H9 (cell line): ENCODE results near the gene SERTAD2. TPM values are rescaled to one million over a fixed set of nuclear protein-coding genes. Genes with fewer than 3 reads are reported as not detected.

ENCODE experiments used
- DNase-seq: peaks from one replicate; pipeline ENCODE4 v3.0.0-alpha.2; 2017
- H2AFZ ChIP-seq: one replicate; pipeline ENCODE4 v1.6.1; 2013; ENCODE audit warnings: mild to moderate bottlenecking, low read length, control low read depth, moderate library complexity
- H2AK5ac ChIP-seq: 2 replicates; pipeline ENCODE4 v1.6.1; 2013; ENCODE audit warnings: low read length, control low read depth, mixed read lengths; ENCODE audit not compliant: insufficient read length
- H2BK120ac ChIP-seq: one replicate; pipeline ENCODE4 v1.6.1; 2013; ENCODE audit warnings: low read depth, mild to moderate bottlenecking, low read length, control low read depth, inconsistent platforms; ENCODE audit not compliant: poor library complexity, severe bottlenecking
- H2BK12ac ChIP-seq: 2 replicates; pipeline ENCODE4 v1.6.1; 2013; ENCODE audit warnings: low read length, control low read depth, mixed read lengths, low read depth; ENCODE audit not compliant: insufficient read length
- H2BK15ac ChIP-seq: 2 replicates; pipeline ENCODE4 v1.6.1; 2013; ENCODE audit warnings: low read depth, low read length, control low read depth
- H2BK20ac ChIP-seq: one replicate; pipeline ENCODE4 v1.6.1; 2013; ENCODE audit warnings: low read depth, mild to moderate bottlenecking, low read length, control low read depth, inconsistent platforms; ENCODE audit not compliant: poor library complexity, severe bottlenecking
- H2BK5ac ChIP-seq: 2 replicates; pipeline ENCODE4 v1.6.1; 2013; ENCODE audit warnings: low read length, control low read depth, mixed read lengths; ENCODE audit not compliant: insufficient read length
- H3K14ac ChIP-seq: 2 replicates; pipeline ENCODE4 v1.6.1; 2013; ENCODE audit warnings: low read length, control low read depth; ENCODE audit not compliant: insufficient read depth
- H3K18ac ChIP-seq: 2 replicates; pipeline ENCODE4 v1.6.1; 2013; ENCODE audit warnings: low read depth, mild to moderate bottlenecking, mixed read lengths, low read length, control low read depth; ENCODE audit not compliant: insufficient read length
- H3K23ac ChIP-seq: 2 replicates; pipeline ENCODE4 v1.6.1; 2013; ENCODE audit warnings: low read length, control low read depth, mixed read lengths, low read depth; ENCODE audit not compliant: insufficient read length
- H3K23me2 ChIP-seq: 2 replicates; pipeline ENCODE4 v1.6.1; 2013; ENCODE audit warnings: low read depth, mild to moderate bottlenecking, mixed read lengths, low read length, control low read depth; ENCODE audit not compliant: insufficient read length, poor library complexity, severe bottlenecking
- H3K27ac ChIP-seq: 2 replicates; pipeline ENCODE4 v1.5.1; 2013; ENCODE audit warnings: low read length, control low read depth, mixed read lengths, low read depth; ENCODE audit not compliant: insufficient read length
- H3K27me3 ChIP-seq: 2 replicates; pipeline ENCODE4 v1.6.1; 2013; ENCODE audit warnings: low read length, control low read depth, inconsistent platforms; ENCODE audit not compliant: insufficient read depth
- H3K4ac ChIP-seq: 2 replicates; pipeline ENCODE4 v1.6.1; 2013; ENCODE audit warnings: low read depth, mild to moderate bottlenecking, control low read depth, inconsistent platforms, low read length, moderate library complexity
- H3K4me1 ChIP-seq: 2 replicates; pipeline ENCODE4 v1.6.1; 2013; ENCODE audit warnings: low read length, control low read depth, inconsistent platforms; ENCODE audit not compliant: insufficient read depth
- H3K4me2 ChIP-seq: 2 replicates; pipeline ENCODE4 v1.6.1; 2013; ENCODE audit warnings: low read length, control low read depth, mixed read lengths; ENCODE audit not compliant: insufficient read length, insufficient read depth
- H3K56ac ChIP-seq: 2 replicates; pipeline ENCODE4 v1.6.1; 2013; ENCODE audit warnings: low read depth, mild to moderate bottlenecking, mixed read lengths, low read length, control low read depth; ENCODE audit not compliant: insufficient read length
- H3K79me1 ChIP-seq: 2 replicates; pipeline ENCODE4 v1.6.1; 2013; ENCODE audit warnings: low read depth, mild to moderate bottlenecking, moderate library complexity, low read length, control low read depth, inconsistent platforms; ENCODE audit not compliant: insufficient read depth, poor library complexity, severe bottlenecking
- H3K79me2 ChIP-seq: 2 replicates; pipeline ENCODE4 v1.6.1; 2013; ENCODE audit warnings: low read length, control low read depth, inconsistent platforms; ENCODE audit not compliant: insufficient read depth
- H3K9ac ChIP-seq: 2 replicates; pipeline ENCODE4 v1.6.1; 2013; ENCODE audit warnings: low read length, control low read depth, mixed read lengths; ENCODE audit not compliant: insufficient read length; ENCODE audit errors: extremely low read depth
- H3K9me3 ChIP-seq: one replicate; pipeline ENCODE4 v1.6.1; 2013; ENCODE audit warnings: low read depth, low read length, inconsistent platforms; ENCODE audit not compliant: control insufficient read depth
- H3T11ph ChIP-seq: one replicate; pipeline ENCODE4 v1.6.1; 2013; ENCODE audit warnings: mild to moderate bottlenecking, low read length, control low read depth, inconsistent platforms
- H4K20me1 ChIP-seq: one replicate; pipeline ENCODE4 v1.6.1; 2013; ENCODE audit not compliant: control insufficient read depth, insufficient read length, insufficient read depth
- H4K5ac ChIP-seq: 2 replicates; pipeline ENCODE4 v1.6.1; 2013; ENCODE audit warnings: low read depth, mild to moderate bottlenecking, mixed read lengths, low read length, control low read depth; ENCODE audit not compliant: insufficient read length
- H4K8ac ChIP-seq: replicated peaks from 2 replicates; pipeline ENCODE4 v1.6.1; 2013; ENCODE audit warnings: low read length, control low read depth, mixed read lengths, low read depth; ENCODE audit not compliant: insufficient read length
- H4K91ac ChIP-seq: 2 replicates; pipeline ENCODE4 v1.6.1; 2013; ENCODE audit warnings: low read depth, mild to moderate bottlenecking, moderate library complexity, mixed read lengths, low read length, control low read depth; ENCODE audit not compliant: insufficient read length
- H3K27ac Mint-ChIP-seq, 3 experiments: 2 replicates in 2 of 3; 3 replicates in 1 of 3; pipeline ENCODE4 v1.8.0; 2020 to 2021; ENCODE audit warnings: mixed read lengths in 3 of 3, mild to moderate bottlenecking in 1 of 3, moderate library complexity in 1 of 3
- H3K27me3 Mint-ChIP-seq: 2 replicates; pipeline ENCODE4 v1.8.0; 2021; ENCODE audit warnings: low read depth, mild to moderate bottlenecking, moderate library complexity, mixed read lengths
- H3K36me3 Mint-ChIP-seq, 3 experiments: 2 replicates in 2 of 3; 3 replicates in 1 of 3; pipeline ENCODE4 v1.8.0; 2020 to 2021; ENCODE audit warnings: low read depth in 3 of 3, mixed read lengths in 3 of 3; ENCODE audit not compliant: insufficient read depth in 1 of 3
- H3K4me1 Mint-ChIP-seq, 2 experiments: 2 replicates each; pipeline ENCODE4 v1.8.0; 2020; ENCODE audit warnings: mixed read lengths in 2 of 2
- H3K4me3 Mint-ChIP-seq, 2 experiments: 2 replicates in 1 of 2; 3 replicates in 1 of 2; pipeline ENCODE4 v1.8.0; 2020 to 2021; ENCODE audit warnings: mild to moderate bottlenecking in 2 of 2, mixed read lengths in 2 of 2, moderate library complexity in 1 of 2
- H3K9me3 Mint-ChIP-seq, 2 experiments: 2 replicates in 1 of 2; 3 replicates in 1 of 2; pipeline ENCODE4 v1.8.0; 2020; ENCODE audit warnings: mild to moderate bottlenecking in 2 of 2, mixed read lengths in 2 of 2, moderate library complexity in 1 of 2
- CTCF ChIP-seq: fragments of 200-600 bp; sonication (generic); conservative IDR thresholded peaks from 3 replicates; pipeline ENCODE4 v1.8.0; 2021; ENCODE audit warnings: antibody characterized with exemption, mild to moderate bottlenecking
- WGBS: extraction: QIAGEN DNeasy Blood & Tissue Kit; methylation state at CpG from one replicate; pipeline ENCODE4 v1.1.7; 2013; ENCODE audit warnings: missing lambda C conversion rate, low lambda C conversion rate, mixed read lengths; ENCODE audit not compliant: insufficient read length; ENCODE audit errors: extremely low coverage; 5-methylcytosine and 5-hydroxymethylcytosine counted together
- total RNA-seq: library from RNA; stranded (reverse); gene quantifications from 2 replicates; pipeline ENCODE4 v1.2.1, GENCODE V29; 2021

The SERTAD2 gene
- total RNA-seq, 1 experiment from 2014 or later = 3.5 TPM

GRCh38 chr2:64601034-64601754 lies 52.5 kb downstream of the SERTAD2 start:
- WGBS = no CpG with 5 or more reads among the region's 8 CpGs
- no peaks in the 10 kb centered on the region for H3K27me3 ChIP-seq

More at GRCh38 chr2:64601034-64601754, 52.5 kb downstream of the SERTAD2 start:
- H2BK12ac ChIP-seq = no peak overlapping the region
- H3K14ac ChIP-seq = no peak overlapping the region
- H2BK15ac ChIP-seq = no peak overlapping the region
- H3K27ac ChIP-seq = no peak overlapping the region
- no peak overlapping the region for H4K8ac ChIP-seq
- no peaks in the 10 kb centered on the region for H3K79me1 ChIP-seq
- no peak overlapping the region for H2BK120ac ChIP-seq
- no peak for DNase-seq
- H3T11ph ChIP-seq = no peak overlapping the region
- no peak overlapping the region for H3K9ac ChIP-seq
- TF ChIP-seq CTCF = no peak
- Mint-ChIP-seq H3K4me3 (no peak overlapping the region), H3K27ac (no peak overlapping the region; a peak in 1 of 7 replicates), H3K9me3 (peaks cover 4 to 7% of the 10 kb centered on the region in 2 experiments; a peak in 4 of 5 replicates), H3K36me3 (peaks cover 4 to 12% (median 4%) of the 10 kb centered on the region in 3 experiments; a peak in 4 of 7 replicates), H3K4me1 (peaks cover 2 to 10% of the 10 kb centered on the region in 2 experiments; a peak in 3 of 4 replicates), H3K27me3 (peaks cover 8% of the 10 kb centered on the region)
- H3K23me2 ChIP-seq = no peaks in the 10 kb centered on the region
- H3K9me3 ChIP-seq = no peaks in the 10 kb centered on the region
- no peak overlapping the region for H3K18ac ChIP-seq
- H4K5ac ChIP-seq = no peak overlapping the region
- H4K20me1 ChIP-seq = no peaks in the 10 kb centered on the region
- H2AK5ac ChIP-seq = no peak overlapping the region
- H3K79me2 ChIP-seq = no peaks in the 10 kb centered on the region
- H3K4me1 ChIP-seq = no peaks in the 10 kb centered on the region
- no peak overlapping the region for H2BK5ac ChIP-seq
- H3K4me2 ChIP-seq = no peak overlapping the region
- H4K91ac ChIP-seq = no peak overlapping the region
- H3K4ac ChIP-seq = no peak overlapping the region
- no peak overlapping the region for H2AFZ ChIP-seq
- no peak overlapping the region for H3K56ac ChIP-seq
- no peak overlapping the region for H3K23ac ChIP-seq
- H2BK20ac ChIP-seq = no peak overlapping the region
